Effector CD8-positive, alpha-beta T cell (primary cell): ENCODE results near the gene PYM1.
"Not testable (repeated sequence)": the region's sequence is repeated elsewhere in the genome, so short reads cannot be mapped to it uniquely, and the experiment has no call there.

Experiments
- DNase-seq: peaks from one replicate; lab custom pipeline; 2025; lab: John Stamatoyannopoulos, UW

The PYM1 gene

DNA sequence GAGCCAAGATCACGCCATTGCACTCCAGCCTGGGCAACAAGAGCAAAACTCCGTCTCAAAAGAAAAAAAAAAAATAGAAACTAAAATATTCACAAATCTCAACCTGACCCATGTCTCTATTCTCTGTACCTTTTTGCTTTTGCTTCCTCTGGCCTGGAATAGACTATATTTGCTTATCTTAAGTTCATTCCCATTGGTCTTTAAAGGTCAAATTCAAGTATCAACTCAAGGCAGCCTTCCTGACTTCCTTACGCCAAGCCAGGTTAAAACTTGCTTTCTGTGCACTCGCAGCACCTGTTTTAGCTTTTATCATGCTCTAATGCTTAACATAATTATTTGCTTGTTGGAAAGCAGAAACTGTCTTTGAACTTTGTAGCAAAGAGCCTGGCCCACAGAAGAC lies 14.8 kb downstream of the PYM1 start:
- no peak for DNase-seq

DNA sequence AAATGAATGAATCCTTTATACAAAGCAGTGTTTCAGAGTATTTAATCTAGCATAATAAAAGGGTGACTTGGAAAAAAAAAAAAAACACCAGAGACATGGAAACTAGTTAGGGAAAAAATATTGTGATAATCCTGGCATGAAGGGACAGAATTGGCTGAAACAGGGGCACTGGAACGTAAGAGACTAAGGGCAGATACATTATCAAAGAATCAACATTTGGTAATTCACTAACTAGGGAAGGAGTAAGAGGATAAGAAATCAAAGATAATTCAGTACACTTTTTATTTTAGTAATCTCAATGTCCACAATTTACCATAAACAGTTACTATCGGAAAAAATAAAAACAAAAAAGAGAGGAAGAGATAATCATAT lies 18.2 kb downstream of the PYM1 start:
- no peak for DNase-seq

DNA sequence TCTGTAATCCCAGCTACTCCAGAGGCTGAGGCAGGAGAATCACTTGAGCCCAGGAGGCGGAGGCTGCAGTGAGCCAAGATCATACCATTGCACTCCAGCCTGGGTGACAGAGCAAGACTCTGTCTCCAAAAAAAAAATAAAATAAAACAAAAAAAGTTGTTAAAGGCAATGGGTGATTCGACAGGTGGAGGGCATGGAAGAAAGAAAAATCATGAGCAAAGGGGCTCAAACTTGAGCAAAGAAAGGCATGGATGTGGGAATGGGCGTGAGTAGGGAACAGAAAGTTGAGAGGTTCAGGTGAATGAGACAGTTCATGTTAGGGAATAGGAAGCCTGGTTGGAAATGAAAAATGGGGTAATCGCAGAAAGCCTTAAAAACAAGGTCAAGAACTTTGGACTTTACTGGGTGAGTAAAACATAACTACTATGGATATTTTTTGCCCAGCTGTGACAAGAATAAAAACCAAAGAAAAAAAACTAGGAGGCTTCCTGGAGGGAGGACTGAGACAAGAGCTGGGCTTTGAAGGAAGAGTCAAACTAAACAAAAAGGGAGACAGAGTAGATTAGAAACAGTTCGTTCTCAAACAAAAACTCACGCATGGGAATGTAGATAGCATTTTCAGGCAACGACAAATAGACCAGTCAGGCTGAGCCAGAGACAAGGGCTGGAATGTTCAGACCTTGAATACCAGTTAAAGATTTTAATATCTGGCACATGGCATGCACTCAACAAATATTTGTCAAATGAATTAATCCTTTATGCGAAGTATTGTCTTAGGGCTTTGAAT lies 18.8 kb downstream of the PYM1 start:
- DNase-seq: no peak

DNA sequence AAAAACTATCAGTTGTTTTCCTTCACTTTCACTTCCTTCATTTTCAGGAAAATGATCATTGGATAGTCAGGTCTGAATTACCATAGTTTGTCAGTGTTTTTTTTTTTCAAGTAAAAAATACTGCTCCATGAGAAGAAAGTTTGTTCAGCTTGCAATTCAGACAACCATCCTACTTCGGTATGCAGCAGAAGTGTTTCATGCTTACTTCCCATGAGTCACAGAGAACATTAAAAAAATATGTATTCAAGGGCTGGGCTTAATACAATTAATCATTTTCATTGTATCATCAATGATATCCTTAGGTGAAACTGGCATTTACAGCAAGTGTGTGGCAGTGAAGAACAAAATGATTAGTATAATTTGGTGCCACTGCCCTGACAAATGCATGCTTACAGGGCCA lies 21.6 kb downstream of the PYM1 start:
- no peak for DNase-seq

DNA sequence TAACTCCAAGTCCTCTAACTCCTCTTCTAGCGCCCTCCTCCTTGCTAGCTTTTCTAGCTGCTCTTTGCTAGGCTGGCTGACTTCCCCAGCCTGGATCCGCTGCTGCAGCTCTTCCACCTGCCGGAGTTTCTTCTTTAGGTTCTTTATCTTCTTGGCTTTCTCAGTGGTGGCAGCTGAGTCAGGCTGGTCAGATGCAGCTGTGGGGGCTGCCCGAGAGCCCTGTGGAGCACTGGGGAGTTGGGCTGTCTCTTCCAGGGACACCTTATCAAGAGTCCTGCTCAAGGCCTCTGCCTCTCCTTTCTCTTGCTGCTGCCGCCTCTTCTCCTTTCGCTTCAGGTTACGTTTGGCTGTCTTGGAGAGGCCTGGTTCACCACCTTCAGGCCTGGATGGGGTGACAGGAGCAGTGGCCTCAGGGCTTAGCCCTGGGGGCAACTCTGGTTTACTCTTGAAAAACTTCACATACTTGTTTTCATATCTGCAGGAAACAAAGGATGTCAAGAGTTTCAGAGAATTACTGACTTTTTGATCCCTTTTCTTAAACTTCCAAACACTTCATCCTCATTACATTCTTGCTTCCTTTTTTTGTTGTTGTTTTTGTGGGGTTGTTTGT lies 25.7 kb downstream of the PYM1 start:
- no peak for DNase-seq

DNA sequence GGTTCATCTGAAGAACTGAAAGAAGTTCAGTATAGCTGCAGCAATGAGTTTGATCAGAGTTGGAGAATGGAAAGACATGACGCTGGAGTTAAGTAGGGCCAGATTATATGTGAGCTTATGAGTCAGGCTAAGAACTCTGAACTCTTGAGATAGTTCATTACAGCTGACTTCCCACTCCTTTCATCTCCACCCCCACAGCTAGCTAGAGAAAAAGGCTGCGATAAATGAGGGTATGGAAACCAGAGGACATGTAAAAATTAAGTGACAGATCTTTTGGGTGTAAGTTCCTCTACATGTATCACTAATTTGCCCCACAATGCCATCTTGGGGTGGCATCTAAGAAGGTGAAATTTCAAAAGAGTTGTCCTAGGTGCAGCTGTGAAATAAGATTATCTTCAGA lies 28.6 kb downstream of the PYM1 start:
- DNase-seq: no peak

DNA sequence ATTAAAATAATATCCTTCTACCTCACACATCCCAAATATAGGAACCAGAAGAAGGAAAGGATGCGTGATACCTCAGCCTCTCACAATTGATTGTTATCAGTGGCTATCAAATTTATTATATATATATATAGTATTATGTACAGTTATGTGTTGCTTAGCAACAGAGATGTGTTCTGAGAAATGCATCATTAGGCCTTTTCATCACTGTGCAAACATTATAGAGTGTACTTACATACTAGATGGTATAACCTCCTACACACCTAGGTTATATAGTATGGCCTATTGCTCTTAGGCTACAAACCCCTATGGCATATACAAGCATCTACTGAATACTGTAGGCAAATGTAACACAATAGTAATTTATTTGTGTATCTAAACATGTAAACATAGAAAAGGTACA lies 34.0 kb downstream of the PYM1 start:
- DNase-seq: no peak

DNA sequence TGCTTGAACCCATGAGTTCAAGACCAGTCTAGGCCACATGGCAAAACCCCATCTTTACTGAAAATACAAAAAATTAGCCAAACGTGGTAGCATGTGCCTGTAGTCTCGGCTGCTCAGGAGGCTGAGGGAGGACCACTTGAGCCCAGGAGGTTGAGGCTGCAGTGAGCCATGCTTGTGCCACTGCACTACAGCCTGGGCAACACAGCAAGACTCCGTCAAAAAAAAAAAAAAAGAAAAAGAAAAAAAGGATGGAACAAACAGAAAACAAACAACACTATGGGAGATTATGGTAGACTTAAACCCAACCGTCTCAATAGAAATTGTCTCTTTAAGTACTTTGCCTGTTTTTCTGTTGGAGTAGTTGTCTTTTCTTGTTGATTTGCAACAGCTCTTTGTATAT lies 36.4 kb downstream of the PYM1 start:
- no peak for DNase-seq

DNA sequence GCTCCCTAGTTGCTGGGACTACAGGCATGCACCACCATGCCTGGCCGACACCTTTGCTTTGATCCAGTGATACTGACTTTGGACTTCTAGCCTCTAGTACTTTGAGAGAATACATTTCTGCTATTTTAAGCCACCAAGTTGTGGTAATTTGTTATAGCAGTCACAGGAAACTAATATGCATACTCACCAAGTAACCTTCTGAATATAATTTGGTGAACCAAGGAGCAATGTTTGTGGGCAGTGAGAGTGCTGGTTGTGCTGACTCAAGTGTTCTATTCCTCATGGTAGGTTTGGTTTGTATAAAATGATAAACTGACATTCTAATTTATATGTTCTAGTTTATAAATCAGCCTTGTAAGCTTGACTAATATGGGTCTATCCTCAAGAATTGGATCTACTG lies 42.6 kb downstream of the PYM1 start:
- DNase-seq: no peak

DNA sequence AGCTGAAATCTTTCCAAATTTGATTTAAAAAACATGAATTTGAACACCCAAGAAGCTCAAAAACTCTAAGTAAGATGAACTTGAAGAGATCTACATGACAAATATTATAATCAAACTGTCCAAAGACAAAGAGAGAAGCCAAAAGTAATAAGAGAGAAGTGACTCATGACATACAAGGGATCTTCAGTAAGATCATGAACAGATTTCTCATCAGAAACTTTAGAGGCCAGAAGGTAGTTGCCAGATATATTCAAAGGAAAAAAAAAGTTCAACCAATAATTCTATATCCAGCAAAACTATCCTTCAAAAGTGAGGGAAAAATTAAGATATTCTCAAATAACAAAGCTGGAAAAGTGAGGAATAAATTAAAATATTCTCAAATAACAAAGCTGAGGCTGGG lies 49.9 kb downstream of the PYM1 start:
- no peak for DNase-seq

DNA sequence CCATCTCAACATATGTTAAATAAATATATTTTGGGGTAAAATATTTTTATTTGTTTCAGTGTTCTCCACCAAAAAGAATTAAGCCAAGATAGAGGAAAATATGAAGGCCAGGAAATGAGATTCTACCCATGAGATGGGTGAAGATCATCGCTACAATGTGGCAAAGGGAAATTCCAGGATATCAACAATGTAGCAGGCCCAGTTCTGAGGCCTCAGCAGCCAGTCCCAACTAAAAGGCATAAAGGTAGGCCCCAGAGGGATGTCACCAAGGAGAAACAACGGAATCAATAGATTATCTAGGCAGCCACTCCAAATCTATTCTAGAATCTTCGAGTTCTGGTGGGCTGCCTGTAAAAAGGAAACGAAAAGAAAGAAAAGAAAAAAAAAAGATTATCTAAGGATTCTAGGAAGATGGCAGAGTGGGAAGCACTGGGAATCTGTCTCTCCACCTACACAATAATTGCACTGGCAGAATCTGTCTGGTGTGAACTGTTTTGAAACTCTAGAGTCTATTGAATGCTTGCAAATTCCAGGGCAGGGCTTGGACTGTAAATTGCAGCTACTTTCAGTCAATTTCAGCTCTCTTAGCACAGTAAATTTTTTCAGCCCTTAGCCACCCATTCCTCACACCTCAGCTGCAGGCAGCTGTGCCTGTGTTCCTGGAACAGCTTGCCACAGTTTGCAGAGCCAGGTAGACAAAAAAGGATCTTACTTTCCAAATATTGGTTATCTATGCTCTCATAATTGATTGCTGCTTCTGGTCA lies 51.8 kb downstream of the PYM1 start:
- DNase-seq: no peak

DNA sequence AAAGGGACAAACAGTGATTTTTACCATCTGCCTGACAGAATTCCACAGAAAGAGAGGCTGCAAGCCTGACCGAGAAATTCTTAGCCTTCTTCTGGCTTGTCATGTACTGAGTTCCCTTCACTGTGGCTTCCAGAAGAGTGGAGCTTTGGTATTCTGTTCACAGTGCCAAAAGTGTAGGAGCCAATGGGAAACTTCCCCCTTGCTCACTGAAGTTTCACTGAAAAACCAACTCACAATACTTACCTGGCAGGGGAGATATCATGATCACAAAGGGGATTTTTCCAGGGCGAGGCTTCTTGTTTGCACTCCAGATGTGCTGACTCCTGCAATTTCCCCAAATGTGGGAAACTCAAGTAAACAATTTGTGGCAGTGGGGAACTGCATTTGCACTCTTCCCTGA lies 53.3 kb downstream of the PYM1 start:
- no peak for DNase-seq

DNA sequence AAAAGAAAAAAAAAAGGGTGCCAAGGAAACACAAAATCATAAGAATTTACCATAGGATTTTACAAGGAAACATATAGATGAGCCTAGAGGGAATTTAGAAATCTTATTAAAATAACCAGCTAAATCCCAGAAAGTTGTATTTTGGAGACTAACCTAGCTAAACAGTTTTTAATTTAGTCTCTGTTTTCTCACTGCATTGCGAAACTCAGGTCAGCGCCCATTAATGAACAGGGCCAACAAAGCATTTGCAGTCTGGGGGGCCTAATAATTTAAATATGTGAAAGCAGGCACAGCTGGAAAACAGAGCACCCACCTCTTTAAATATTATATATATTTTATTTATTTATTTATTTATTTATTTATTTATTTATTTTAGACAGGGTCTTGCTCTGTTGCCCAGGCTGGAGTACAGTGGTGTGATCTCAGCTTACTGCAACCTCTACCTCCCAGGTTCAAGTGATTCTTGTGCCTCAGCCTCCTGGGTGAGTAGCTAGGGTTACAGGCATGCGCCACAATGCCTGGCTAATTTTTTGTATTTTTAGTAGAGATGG lies 61.2 kb downstream of the PYM1 start:
- DNase-seq: not testable (repeated sequence)

DNA sequence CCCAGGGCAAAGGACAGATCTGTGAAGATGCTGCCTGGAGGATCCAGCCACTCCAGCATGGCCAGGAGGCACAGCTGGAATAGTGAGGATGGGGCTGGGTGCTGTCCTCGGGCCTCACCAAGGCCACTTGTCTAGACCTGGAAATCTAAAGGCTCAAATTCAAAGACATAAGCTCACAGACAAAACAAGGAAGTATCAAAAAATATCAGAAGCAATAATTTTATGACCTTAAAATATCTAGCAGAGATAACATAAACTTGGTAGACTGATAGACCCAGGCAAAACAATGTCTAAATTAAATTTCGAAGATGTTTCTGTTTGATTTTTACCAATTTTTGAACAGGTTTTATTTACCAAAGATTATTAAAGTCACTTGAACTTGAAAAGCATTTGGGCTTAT lies 62.4 kb downstream of the PYM1 start:
- no peak for DNase-seq

DNA sequence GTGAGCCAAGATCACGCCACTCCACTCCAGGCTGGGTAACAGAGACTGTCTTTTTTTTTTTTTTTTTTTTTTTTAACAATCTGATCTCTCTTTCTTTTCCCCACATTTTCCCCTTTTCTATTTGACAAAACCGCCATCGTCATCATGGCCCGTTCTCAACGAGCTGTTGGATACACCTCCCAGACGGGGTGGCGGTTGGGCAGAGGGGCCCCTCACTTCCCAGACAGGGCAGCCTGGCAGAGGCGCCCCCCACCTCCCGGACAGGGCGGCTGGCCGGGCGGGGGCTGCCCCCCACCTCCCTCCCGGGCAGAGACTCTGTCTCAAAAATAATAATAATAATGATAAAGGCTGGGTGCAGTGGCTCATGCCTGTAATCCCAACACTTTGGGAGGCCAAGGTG lies 64.8 kb downstream of the PYM1 start:
- DNase-seq: not testable (repeated sequence)

DNA sequence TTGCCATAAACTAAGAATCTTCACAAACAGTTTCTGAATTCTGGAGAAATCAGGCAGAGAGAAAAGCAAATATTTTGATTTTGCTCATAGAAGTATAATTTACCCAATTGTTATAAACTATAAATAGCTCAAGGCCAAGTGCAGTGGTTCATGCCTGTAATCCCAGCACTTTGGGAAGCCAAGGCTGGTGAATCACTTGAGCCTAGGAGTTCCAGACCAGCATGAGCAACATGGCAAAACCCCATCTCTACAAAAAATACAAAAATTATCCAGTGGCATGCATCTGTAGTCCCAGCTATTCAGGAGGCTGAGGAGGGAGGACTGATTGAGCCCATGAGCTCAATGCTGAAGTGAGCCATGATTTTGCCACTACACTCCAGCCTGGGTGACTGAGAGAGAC lies 65.4 kb downstream of the PYM1 start:
- no peak for DNase-seq

DNA sequence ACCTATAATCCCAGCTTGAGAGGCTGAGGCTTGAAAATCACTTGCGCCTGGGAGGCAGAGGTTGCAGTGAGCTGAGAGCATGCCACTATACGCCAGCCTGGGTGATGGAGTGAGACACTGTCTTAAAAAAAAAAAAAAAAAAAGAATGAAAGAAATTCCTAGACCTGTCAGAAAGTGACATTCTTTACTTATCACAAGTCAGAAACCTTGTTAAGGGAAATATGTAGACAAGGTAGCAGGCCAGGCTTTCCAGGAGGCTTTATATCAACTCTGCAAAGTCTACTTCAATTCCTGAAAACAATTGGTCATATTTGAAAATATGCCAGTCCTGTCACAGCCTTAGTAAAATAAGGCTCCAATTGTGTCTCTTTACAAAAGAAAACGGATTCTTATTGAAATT lies 65.8 kb downstream of the PYM1 start:
- DNase-seq: no peak

DNA sequence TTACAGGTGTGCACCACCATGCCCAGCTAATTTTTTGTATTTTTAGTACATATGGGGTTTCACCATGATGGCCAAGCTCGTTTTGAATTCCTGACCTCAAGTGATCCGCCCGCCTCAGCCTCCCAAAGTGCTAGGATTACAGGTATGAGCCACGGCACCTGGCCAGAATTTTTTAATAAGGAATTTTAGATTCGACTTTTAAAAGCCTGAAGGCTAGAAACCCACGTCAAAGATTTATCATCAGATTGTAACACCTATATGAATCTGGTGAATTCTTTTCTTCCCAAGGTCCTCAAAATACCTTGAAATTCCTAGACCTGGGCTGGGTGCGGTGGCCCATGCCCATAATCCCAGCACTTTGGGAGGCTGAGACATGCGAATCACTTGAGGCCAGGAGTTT lies 66.3 kb downstream of the PYM1 start:
- DNase-seq: no peak

DNA sequence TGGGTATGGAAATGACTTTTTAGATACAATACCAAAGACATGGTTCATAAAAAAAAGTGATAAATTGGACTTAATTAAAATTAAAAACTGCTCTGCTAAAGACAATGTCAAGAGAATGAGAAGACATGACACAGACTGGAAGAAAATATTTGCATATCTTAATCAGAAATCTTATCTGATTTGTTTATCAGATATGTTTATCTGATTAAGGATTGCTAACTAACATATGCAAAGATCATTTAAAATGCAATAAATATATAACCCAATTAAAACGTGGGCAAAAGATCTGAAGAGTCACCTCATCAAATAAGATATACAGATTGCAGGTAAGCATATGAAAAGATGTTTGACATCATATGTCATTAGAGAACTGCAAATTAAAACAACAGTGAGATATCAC lies 75.0 kb downstream of the PYM1 start:
- DNase-seq: no peak
